Measurements from ENCODE around the gene GALNT9. TPM values are rescaled to one million over a fixed set of nuclear protein-coding genes. Genes with fewer than 3 reads are reported as not detected.

GALNT9 gene
- polyA plus RNA-seq, 1 of the 3 experiments (the other 2 are of a cell fraction) = not detected

GRCh38 chr12:132360906-132361777 lies 31.8 kb upstream of the GALNT9 start:
- no peaks in the 10 kb centered on the region for H3K9me3 ChIP-seq
- DNase-seq = no peak

GRCh38 chr12:132360410-132360809 lies 31.0 kb upstream of the GALNT9 start:
- no peaks in the 10 kb centered on the region for H3F3A ChIP-seq (replicated peaks; ENCODE audit: insufficient read depth)
- H4K20me1 ChIP-seq (ENCODE audit: insufficient read depth) = no peaks in the 10 kb centered on the region
- H3K36me3 ChIP-seq (replicated peaks in 1 of 2; ENCODE audit: control insufficient read depth in 1 of 2, insufficient read depth in 2 of 2, low read length in 1 of 2) = no peaks in the 10 kb centered on the region
- no peak overlapping the region for H3K4me3 ChIP-seq (ENCODE audit: low read depth in 2 of 2, low read length in 1 of 2)
- no peak overlapping the region for H3K27ac ChIP-seq (ENCODE audit: low read depth in 2 of 2, low read length in 1 of 2)
- TF ChIP-seq RCOR1 (IDR thresholded peaks at IDR 0.05; ENCODE audit: low read length) (no peak), NRF1 (IDR thresholded peaks at IDR 0.05; ENCODE audit: low read depth, low read length) (no peak), GATA2 (CRISPR knock-in tag; IDR thresholded peaks at IDR 0.05) (no peak), FOSL2 (IDR thresholded peaks at IDR 0.05; ENCODE audit: borderline replicate concordance, low read depth) (no peak)
- TF ChIP-seq, protein P1, sequence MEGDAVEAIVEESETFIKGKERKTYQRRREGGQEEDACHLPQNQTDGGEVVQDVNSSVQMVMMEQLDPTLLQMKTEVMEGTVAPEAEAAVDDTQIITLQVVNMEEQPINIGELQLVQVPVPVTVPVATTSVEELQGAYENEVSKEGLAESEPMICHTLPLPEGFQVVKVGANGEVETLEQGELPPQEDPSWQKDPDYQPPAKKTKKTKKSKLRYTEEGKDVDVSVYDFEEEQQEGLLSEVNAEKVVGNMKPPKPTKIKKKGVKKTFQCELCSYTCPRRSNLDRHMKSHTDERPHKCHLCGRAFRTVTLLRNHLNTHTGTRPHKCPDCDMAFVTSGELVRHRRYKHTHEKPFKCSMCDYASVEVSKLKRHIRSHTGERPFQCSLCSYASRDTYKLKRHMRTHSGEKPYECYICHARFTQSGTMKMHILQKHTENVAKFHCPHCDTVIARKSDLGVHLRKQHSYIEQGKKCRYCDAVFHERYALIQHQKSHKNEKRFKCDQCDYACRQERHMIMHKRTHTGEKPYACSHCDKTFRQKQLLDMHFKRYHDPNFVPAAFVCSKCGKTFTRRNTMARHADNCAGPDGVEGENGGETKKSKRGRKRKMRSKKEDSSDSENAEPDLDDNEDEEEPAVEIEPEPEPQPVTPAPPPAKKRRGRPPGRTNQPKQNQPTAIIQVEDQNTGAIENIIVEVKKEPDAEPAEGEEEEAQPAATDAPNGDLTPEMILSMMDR (IDR thresholded peaks at IDR 0.05) = no peak
- H3K4me2 ChIP-seq = no peak overlapping the region
- WGBS (ENCODE audit: low lambda C conversion rate) = 57% methylated on average over 5 of the region's 7 CpGs
- H3K9ac ChIP-seq = no peak overlapping the region
- no peaks in the 10 kb centered on the region for H3K9me3 ChIP-seq
- no peak for DNase-seq
- CTCF ChIA-PET = no interaction called here
- H3K9me2 ChIP-seq = no peaks in the 10 kb centered on the region
- H3K27me3 ChIP-seq (ENCODE audit: insufficient read depth) = peaks cover 28% of the 10 kb centered on the region
- H3K4me1 ChIP-seq (ENCODE audit: control insufficient read depth in 1 of 2, insufficient read depth in 2 of 2, low read depth in 1 of 2, low read length in 1 of 2) = no peaks in the 10 kb centered on the region
- POLR2A ChIA-PET = no interaction called here
- H2AFZ ChIP-seq (ENCODE audit: low read depth) = no peak overlapping the region
- H3K79me2 ChIP-seq (ENCODE audit: insufficient read depth) = no peaks in the 10 kb centered on the region

More at GRCh38 chr12:132360906-132361777, 31.8 kb upstream of the GALNT9 start:
- H2AFZ ChIP-seq (ENCODE audit: low read depth) = no peak overlapping the region
- no peaks in the 10 kb centered on the region for H3K9me2 ChIP-seq
- no peak overlapping the region for H3K4me3 ChIP-seq (ENCODE audit: low read depth in 2 of 2, low read length in 1 of 2)
- ChIA-PET CTCF (no interaction called here), POLR2A (no interaction called here)
- no peaks in the 10 kb centered on the region for H3K4me1 ChIP-seq (ENCODE audit: control insufficient read depth in 1 of 2, insufficient read depth in 2 of 2, low read depth in 1 of 2, low read length in 1 of 2)
- H3K27me3 ChIP-seq (ENCODE audit: insufficient read depth) = peaks cover 21% of the 10 kb centered on the region
- no peak overlapping the region for H3K27ac ChIP-seq (ENCODE audit: low read depth in 2 of 2, low read length in 1 of 2)
- H3K36me3 ChIP-seq (replicated peaks in 1 of 2; ENCODE audit: control insufficient read depth in 1 of 2, insufficient read depth in 2 of 2, low read length in 1 of 2) = no peaks in the 10 kb centered on the region
- no peaks in the 10 kb centered on the region for H3K79me2 ChIP-seq (ENCODE audit: insufficient read depth)
- no peaks in the 10 kb centered on the region for H3F3A ChIP-seq (replicated peaks; ENCODE audit: insufficient read depth)
- no peak overlapping the region for H3K4me2 ChIP-seq
- no peaks in the 10 kb centered on the region for H4K20me1 ChIP-seq (ENCODE audit: insufficient read depth)
- 60% methylated on average over 25 of the region's 52 CpGs for WGBS (ENCODE audit: low lambda C conversion rate)
- TF ChIP-seq, protein P2, sequence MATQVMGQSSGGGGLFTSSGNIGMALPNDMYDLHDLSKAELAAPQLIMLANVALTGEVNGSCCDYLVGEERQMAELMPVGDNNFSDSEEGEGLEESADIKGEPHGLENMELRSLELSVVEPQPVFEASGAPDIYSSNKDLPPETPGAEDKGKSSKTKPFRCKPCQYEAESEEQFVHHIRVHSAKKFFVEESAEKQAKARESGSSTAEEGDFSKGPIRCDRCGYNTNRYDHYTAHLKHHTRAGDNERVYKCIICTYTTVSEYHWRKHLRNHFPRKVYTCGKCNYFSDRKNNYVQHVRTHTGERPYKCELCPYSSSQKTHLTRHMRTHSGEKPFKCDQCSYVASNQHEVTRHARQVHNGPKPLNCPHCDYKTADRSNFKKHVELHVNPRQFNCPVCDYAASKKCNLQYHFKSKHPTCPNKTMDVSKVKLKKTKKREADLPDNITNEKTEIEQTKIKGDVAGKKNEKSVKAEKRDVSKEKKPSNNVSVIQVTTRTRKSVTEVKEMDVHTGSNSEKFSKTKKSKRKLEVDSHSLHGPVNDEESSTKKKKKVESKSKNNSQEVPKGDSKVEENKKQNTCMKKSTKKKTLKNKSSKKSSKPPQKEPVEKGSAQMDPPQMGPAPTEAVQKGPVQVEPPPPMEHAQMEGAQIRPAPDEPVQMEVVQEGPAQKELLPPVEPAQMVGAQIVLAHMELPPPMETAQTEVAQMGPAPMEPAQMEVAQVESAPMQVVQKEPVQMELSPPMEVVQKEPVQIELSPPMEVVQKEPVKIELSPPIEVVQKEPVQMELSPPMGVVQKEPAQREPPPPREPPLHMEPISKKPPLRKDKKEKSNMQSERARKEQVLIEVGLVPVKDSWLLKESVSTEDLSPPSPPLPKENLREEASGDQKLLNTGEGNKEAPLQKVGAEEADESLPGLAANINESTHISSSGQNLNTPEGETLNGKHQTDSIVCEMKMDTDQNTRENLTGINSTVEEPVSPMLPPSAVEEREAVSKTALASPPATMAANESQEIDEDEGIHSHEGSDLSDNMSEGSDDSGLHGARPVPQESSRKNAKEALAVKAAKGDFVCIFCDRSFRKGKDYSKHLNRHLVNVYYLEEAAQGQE (IDR thresholded peaks at IDR 0.05; ENCODE audit: low read depth, low read length) = no peak
- TF ChIP-seq TAF1 (IDR thresholded peaks at IDR 0.05; ENCODE audit: borderline replicate concordance, low read depth, low read length) (no peak), JUND (IDR thresholded peaks at IDR 0.05) (no peak), NRF1 (IDR thresholded peaks at IDR 0.05; ENCODE audit: low read depth, low read length) (no peak), GATA2 (CRISPR knock-in tag; IDR thresholded peaks at IDR 0.05) (no peak), RFX5 (IDR thresholded peaks at IDR 0.05; ENCODE audit: low read length) (no peak), SMC3 (IDR thresholded peaks at IDR 0.05; ENCODE audit: low read depth, low read length) (no peak), TCF12 (IDR thresholded peaks at IDR 0.05) (no peak), YY1 (IDR thresholded peaks at IDR 0.05; ENCODE audit: low read depth) (no peak), MEF2A (IDR thresholded peaks at IDR 0.05; ENCODE audit: borderline replicate concordance, low read depth) (no peak)
- no peak overlapping the region for H3K9ac ChIP-seq

Data from SK-N-SH (cell line).